Osteocyte (in vitro differentiated cells): Measurements from ENCODE around the gene C21orf58. TPM values are rescaled to one million over a fixed set of nuclear protein-coding genes. Genes with fewer than 3 reads are reported as not detected.

Experiments used
- DNase-seq: peaks from one replicate; pipeline ENCODE4 v3.0.0; 2021; ENCODE audit warnings: mixed read lengths; ENCODE audit not compliant: unreplicated experiment; ENCODE audit errors: extremely low spot score
- H3K27ac Mint-ChIP-seq: one replicate; pipeline ENCODE4 v1.8.0; 2021; ENCODE audit warnings: mild to moderate bottlenecking, mixed read lengths; ENCODE audit not compliant: unreplicated experiment
- H3K27me3 Mint-ChIP-seq: one replicate; pipeline ENCODE4 v1.8.0; 2021; ENCODE audit warnings: mixed read lengths; ENCODE audit not compliant: unreplicated experiment
- H3K36me3 Mint-ChIP-seq: one replicate; pipeline ENCODE4 v1.8.0; 2021; ENCODE audit warnings: mixed read lengths; ENCODE audit not compliant: unreplicated experiment
- H3K4me1 Mint-ChIP-seq: one replicate; pipeline ENCODE4 v1.8.0; 2021; ENCODE audit warnings: mixed read lengths; ENCODE audit not compliant: unreplicated experiment
- H3K4me3 Mint-ChIP-seq: one replicate; pipeline ENCODE4 v1.8.0; 2021; ENCODE audit warnings: mild to moderate bottlenecking, moderate library complexity, mixed read lengths; ENCODE audit not compliant: unreplicated experiment
- H3K9me3 Mint-ChIP-seq: one replicate; pipeline ENCODE4 v1.8.0; 2021; ENCODE audit warnings: mixed read lengths; ENCODE audit not compliant: unreplicated experiment
- total RNA-seq: library from RNA; stranded (reverse); gene quantifications from 2 replicates; pipeline ENCODE4 v1.2.1, GENCODE V29; 2021
- TF ChIP-seq, protein P1 (sequence below): fragments of 200-600 bp; sonication (generic); IDR thresholded peaks from 2 replicates; pipeline ENCODE4 v1.5.0; 2021; ENCODE audit warnings: antibody characterized with exemption, mild to moderate bottlenecking, moderate library complexity

C21orf58 gene
- total RNA-seq, 1 donor from 2014 or later, result 9.1 TPM

DNA sequence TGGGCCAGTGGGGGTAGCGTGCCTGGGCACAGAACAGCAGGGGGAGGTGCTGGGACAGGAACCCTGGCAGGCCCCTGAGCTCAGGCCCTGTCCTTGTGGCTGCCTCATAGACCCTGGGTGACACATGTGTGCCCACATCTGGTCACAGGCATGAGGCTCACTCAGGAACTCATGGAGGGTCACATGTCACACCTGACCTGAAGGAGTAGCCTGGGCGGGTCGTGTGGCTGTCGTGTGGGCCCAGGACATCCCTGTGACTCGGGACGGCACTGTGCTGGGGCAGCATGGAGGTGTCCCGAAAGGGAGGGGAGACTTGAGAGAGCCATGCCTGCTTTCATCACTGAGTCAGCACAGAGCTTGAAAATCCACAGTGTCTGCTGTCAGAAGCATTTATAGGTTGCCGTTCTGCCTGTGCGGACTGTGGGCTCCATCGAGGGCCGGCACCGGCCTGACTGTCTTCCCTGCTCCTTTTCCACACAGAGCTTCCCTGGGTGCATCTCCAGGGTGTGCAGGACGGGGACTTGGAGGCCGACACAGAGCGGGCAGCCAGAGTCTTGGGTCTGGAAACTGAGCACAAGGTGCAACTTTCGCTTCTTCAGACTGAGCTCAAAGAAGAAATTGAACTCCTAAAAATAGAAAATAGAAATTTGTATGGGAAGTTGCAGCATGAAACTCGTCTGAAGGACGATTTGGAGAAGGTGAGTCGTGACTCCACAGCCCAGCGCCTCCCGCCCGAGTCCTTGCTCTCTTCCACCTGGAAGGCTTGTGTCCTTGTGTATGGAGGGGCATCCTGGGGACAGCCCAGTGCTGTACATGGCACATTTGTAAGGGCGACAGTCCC, 33.0 kb upstream of the C21orf58 start:
- no peaks in the 10 kb centered on the region for H3K4me1 Mint-ChIP-seq
- no peak overlapping the region for H3K4me3 Mint-ChIP-seq
- peaks cover 34% of the 10 kb centered on the region for H3K36me3 Mint-ChIP-seq
- H3K27me3 Mint-ChIP-seq, result no peaks in the 10 kb centered on the region
- H3K9me3 Mint-ChIP-seq, result no peaks in the 10 kb centered on the region
- TF ChIP-seq, protein P1, sequence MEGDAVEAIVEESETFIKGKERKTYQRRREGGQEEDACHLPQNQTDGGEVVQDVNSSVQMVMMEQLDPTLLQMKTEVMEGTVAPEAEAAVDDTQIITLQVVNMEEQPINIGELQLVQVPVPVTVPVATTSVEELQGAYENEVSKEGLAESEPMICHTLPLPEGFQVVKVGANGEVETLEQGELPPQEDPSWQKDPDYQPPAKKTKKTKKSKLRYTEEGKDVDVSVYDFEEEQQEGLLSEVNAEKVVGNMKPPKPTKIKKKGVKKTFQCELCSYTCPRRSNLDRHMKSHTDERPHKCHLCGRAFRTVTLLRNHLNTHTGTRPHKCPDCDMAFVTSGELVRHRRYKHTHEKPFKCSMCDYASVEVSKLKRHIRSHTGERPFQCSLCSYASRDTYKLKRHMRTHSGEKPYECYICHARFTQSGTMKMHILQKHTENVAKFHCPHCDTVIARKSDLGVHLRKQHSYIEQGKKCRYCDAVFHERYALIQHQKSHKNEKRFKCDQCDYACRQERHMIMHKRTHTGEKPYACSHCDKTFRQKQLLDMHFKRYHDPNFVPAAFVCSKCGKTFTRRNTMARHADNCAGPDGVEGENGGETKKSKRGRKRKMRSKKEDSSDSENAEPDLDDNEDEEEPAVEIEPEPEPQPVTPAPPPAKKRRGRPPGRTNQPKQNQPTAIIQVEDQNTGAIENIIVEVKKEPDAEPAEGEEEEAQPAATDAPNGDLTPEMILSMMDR, result no peak
- DNase-seq, result no peak
- H3K27ac Mint-ChIP-seq, result no peak overlapping the region

DNA sequence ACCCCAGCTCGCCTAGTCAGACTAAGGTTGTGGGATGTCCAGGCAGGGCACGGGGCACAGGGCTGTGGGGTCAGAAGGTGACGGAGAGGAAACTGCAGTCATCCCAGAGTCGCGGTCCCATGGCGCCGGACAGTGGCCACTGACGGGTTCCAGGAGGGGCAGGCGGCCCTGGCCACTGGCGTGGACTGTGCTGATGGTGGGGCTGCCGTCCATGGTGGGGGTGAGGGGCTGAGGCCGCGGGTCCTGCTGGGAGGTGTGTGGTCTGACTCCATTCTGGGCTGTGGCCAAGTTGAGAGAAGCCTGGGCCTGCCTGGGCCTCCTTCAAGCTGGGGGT, 32.3 kb upstream of the C21orf58 start:
- H3K27me3 Mint-ChIP-seq, result no peaks in the 10 kb centered on the region
- peaks cover 30% of the 10 kb centered on the region for H3K36me3 Mint-ChIP-seq
- no peaks in the 10 kb centered on the region for H3K9me3 Mint-ChIP-seq
- TF ChIP-seq, protein P1, result no peak
- H3K4me1 Mint-ChIP-seq, result no peaks in the 10 kb centered on the region
- H3K4me3 Mint-ChIP-seq, result no peak overlapping the region
- no peak for DNase-seq
- no peak overlapping the region for H3K27ac Mint-ChIP-seq

DNA sequence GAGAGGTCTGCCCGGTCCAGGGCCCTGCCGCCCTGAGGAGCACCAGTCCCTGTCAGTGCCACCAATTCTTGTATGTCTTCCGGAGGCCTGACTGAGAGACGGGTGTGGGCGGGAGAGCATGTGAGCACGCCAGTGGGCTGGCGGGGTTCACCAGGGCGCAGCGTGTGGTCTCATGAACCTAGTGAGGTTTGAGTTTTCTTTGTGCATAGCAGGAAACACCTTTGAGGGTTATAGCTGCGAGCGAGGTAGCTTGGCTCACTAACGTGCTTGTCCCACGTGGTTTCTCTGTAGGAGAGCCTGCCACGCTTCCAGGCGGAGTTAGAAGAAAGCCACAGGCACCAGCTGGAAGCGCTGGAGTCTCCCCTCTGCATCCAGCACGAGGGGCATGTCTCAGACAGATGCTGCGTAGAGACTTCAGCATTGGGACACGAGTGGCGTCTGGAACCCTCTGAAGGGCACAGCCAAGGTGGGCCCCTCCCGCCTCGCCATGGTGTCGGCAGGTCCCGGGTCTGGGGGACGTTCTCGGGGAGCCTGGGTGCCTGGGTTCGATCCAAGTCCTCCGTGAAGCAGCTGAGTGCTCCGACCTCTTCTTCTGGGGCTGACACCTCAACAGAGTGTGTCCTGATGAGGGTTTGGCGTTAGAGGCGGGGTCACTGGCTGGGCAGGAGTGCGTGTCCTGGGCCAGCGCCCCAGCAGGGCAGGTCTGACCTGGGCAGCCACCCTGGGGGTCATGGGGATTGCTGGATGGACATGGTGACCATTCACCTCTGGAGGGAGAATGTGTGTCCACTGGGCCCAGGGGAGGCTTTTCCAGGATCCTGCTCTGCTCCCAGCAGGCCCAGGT, 31.7 kb upstream of the C21orf58 start:
- H3K36me3 Mint-ChIP-seq, result peaks cover 27% of the 10 kb centered on the region
- no peaks in the 10 kb centered on the region for H3K27me3 Mint-ChIP-seq
- TF ChIP-seq, protein P1, result no peak
- no peak overlapping the region for H3K27ac Mint-ChIP-seq
- no peak overlapping the region for H3K4me3 Mint-ChIP-seq
- H3K4me1 Mint-ChIP-seq, result no peaks in the 10 kb centered on the region
- H3K9me3 Mint-ChIP-seq, result no peaks in the 10 kb centered on the region
- DNase-seq, result no peak

DNA sequence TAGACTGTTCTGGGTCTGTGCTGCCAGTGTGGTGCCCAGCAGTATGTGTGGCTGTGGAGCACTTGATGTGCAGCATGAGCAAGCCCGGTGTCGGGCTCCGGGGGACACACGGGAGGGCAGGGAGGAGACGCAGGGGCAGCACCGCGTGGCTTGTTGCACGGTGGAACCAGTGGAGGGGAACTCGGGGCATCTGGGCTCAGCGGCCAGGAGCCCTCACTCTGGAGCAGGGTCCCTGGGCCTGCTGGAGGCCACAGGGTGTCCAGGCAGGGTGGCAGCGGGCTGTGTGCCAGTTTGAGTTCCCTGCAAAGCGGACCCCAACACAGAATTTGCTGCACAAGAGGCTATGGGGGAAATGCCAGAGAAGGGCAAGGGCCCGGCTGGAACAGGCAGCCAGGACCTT, 30.8 kb upstream of the C21orf58 start:
- Mint-ChIP-seq H3K4me3 (no peak overlapping the region), H3K27ac (no peak overlapping the region), H3K36me3 (peaks cover 29% of the 10 kb centered on the region), H3K9me3 (no peaks in the 10 kb centered on the region), H3K4me1 (no peaks in the 10 kb centered on the region), H3K27me3 (no peaks in the 10 kb centered on the region)
- no peak for DNase-seq
- TF ChIP-seq, protein P1, result no peak

DNA sequence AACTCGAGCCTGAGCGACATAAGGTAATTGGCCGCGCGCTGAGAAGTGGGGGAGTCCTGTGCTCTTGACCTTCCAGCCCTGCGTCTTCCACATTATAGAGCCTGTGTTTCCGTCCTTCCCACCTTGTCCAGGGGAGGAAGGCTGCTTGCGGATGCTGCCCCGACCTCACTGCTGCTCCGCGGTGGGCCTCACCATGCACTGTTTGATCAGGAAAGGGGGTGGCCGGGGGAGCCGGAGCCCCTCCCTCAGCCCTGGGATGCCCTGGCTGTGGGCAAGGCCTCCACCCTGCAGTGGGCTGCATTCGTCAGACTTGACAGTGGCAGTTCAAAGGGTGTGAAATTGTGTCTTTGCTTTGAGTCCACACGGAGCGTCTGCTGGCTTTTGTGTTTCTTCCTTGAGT, 30.4 kb upstream of the C21orf58 start:
- Mint-ChIP-seq H3K27ac (no peak overlapping the region), H3K9me3 (no peaks in the 10 kb centered on the region), H3K27me3 (no peaks in the 10 kb centered on the region), H3K4me1 (no peaks in the 10 kb centered on the region), H3K4me3 (no peak overlapping the region), H3K36me3 (peaks cover 33% of the 10 kb centered on the region)
- no peak for DNase-seq
- TF ChIP-seq, protein P1, result no peak
